HEK293 (cell line): ENCODE data around the gene PDE11A.

Experiments used
- CTCF ChIA-PET: fragments of 350-600 bp; formaldehyde crosslinking; extraction: SDS; loops from one replicate; lab custom pipeline; 2021; ENCODE audit warnings: antibody characterized with exemption; lab: Yijun Ruan, JAX
- POLR2A ChIA-PET: fragments of 300-600 bp; formaldehyde crosslinking; extraction: SDS; loops from one replicate; lab custom pipeline; 2020; ENCODE audit warnings: antibody characterized with exemption, inconsistent platforms; lab: Yijun Ruan, JAX
- H3K27ac ChIP-seq: fragments of 200-500 bp; sonication (Bioruptor generic); 2 replicates; pipeline ENCODE4 v1.5.1; 2014; ENCODE audit warnings: low read depth, low read length, control low read depth, inconsistent platforms; ENCODE audit errors: extremely low read depth
- H3K36me3 ChIP-seq, 2 experiments: fragments of 200-500 bp in 1 of 2; sonication (Bioruptor generic) in 1 of 2; 1 replicate in 1 of 2; 2 replicates in 1 of 2; pipeline ENCODE4 v1.5.1; 2014 to 2017; ENCODE audit warnings: inconsistent platforms in 2 of 2, low read length in 2 of 2; ENCODE audit not compliant: control insufficient read depth in 2 of 2, insufficient read depth in 1 of 2
- H3K4me1 ChIP-seq: fragments of 200-500 bp; sonication (Bioruptor generic); 2 replicates; pipeline ENCODE4 v1.5.1; 2014; ENCODE audit warnings: mild to moderate bottlenecking, low read length, inconsistent platforms; ENCODE audit not compliant: control insufficient read depth, insufficient read depth
- H3K4me3 ChIP-seq: 2 replicates; pipeline ENCODE4 v1.5.1; 2011; ENCODE audit warnings: low read depth, mild to moderate bottlenecking, control low read depth, low read length, moderate library complexity
- H3K9me3 ChIP-seq: fragments of 200-500 bp; sonication (Bioruptor generic); 2 replicates; pipeline ENCODE4 v1.5.1; 2014; ENCODE audit warnings: low read depth, low read length, inconsistent platforms; ENCODE audit not compliant: control insufficient read depth, insufficient read depth
- EGR2 ChIP-seq: fragments of 450-650 bp; formaldehyde crosslinking; IDR thresholded peaks from 2 replicates; pipeline ENCODE4 v1.5.1; 2016; ENCODE audit warnings: low read depth, missing biosample characterization, missing genetic modification characterization
- GLI2 ChIP-seq: fragments of 450-650 bp; formaldehyde crosslinking; IDR thresholded peaks from 2 replicates; pipeline ENCODE4; 2017; ENCODE audit warnings: missing biosample characterization, missing genetic modification characterization, low read depth, borderline replicate concordance
- KLF8 ChIP-seq: fragments of 450-650 bp; formaldehyde crosslinking; IDR thresholded peaks from 2 replicates; pipeline ENCODE4 v1.5.1; 2016; ENCODE audit warnings: missing biosample characterization, missing genetic modification characterization
- REPIN1 ChIP-seq: fragments of 450-650 bp; formaldehyde crosslinking; IDR thresholded peaks from 2 replicates; pipeline ENCODE4 v1.5.1; 2017; ENCODE audit warnings: missing biosample characterization, missing genetic modification characterization, low read depth
- YY1 ChIP-seq: fragments of 450-650 bp; formaldehyde crosslinking; IDR thresholded peaks from 2 replicates; pipeline ENCODE4 v1.5.1; 2018; ENCODE audit warnings: missing biosample characterization, missing genetic modification characterization
- ZBTB7A ChIP-seq: fragments of 450-650 bp; formaldehyde crosslinking; IDR thresholded peaks from 2 replicates; pipeline ENCODE4 v1.5.1; 2016; ENCODE audit warnings: low read depth, missing biosample characterization, missing genetic modification characterization
- ZEB2 ChIP-seq: fragments of 450-650 bp; formaldehyde crosslinking; IDR thresholded peaks from 2 replicates; pipeline ENCODE4 v1.5.1; 2016; ENCODE audit warnings: missing biosample characterization, missing genetic modification characterization
- ZNF146 ChIP-seq: fragments of 450-650 bp; formaldehyde crosslinking; IDR thresholded peaks from 2 replicates; pipeline ENCODE4 v1.5.1; 2016; ENCODE audit warnings: missing biosample characterization, missing genetic modification characterization
- ZNF157 ChIP-seq: fragments of 450-650 bp; formaldehyde crosslinking; IDR thresholded peaks from 2 replicates; pipeline ENCODE4 v1.5.1; 2016; ENCODE audit warnings: missing biosample characterization, missing genetic modification characterization
- ZNF184 ChIP-seq: fragments of 450-650 bp; IDR thresholded peaks from 2 replicates; pipeline ENCODE4 v1.5.1; 2018; ENCODE audit warnings: missing biosample characterization, mild to moderate bottlenecking, missing genetic modification characterization
- ZNF221 ChIP-seq: fragments of 450-650 bp; formaldehyde crosslinking; IDR thresholded peaks from 2 replicates; pipeline ENCODE4 v1.5.1; 2017; ENCODE audit warnings: missing biosample characterization, missing genetic modification characterization, borderline replicate concordance
- ZNF24 ChIP-seq: fragments of 450-650 bp; formaldehyde crosslinking; IDR thresholded peaks from 2 replicates; pipeline ENCODE4 v1.5.1; 2016; ENCODE audit warnings: missing biosample characterization, missing genetic modification characterization
- ZNF366 ChIP-seq: fragments of 450-650 bp; formaldehyde crosslinking; conservative IDR thresholded peaks from 2 replicates; pipeline ENCODE4 v1.5.1; 2016; ENCODE audit warnings: missing biosample characterization, missing genetic modification characterization
- ZXDB ChIP-seq: fragments of 450-650 bp; formaldehyde crosslinking; IDR thresholded peaks from 2 replicates; pipeline ENCODE4 v1.5.1; 2016; ENCODE audit warnings: missing biosample characterization, missing genetic modification characterization
- TF ChIP-seq, protein P1 (sequence below): fragments of 450-650 bp; formaldehyde crosslinking; IDR thresholded peaks from 2 replicates; pipeline ENCODE4 v1.5.1; 2016; ENCODE audit warnings: missing biosample characterization, missing genetic modification characterization
- TF ChIP-seq, protein P2 (sequence below): fragments of 450-650 bp; formaldehyde crosslinking; IDR thresholded peaks from 2 replicates; pipeline ENCODE4 v1.5.1; 2016; ENCODE audit warnings: missing biosample characterization, missing genetic modification characterization
- TF ChIP-seq, protein P3 (sequence below): fragments of 450-650 bp; formaldehyde crosslinking; IDR thresholded peaks from 2 replicates; pipeline ENCODE4 v1.5.1; 2016; ENCODE audit warnings: missing biosample characterization, missing genetic modification characterization, borderline replicate concordance
- TF ChIP-seq, protein P4 (sequence below): sonication (generic); formaldehyde crosslinking; IDR thresholded peaks from 2 replicates; pipeline ENCODE4 v1.8.1; 2022; ENCODE audit warnings: mild to moderate bottlenecking, moderate library complexity, missing genetic modification reagents
- TF ChIP-seq, protein P5 (sequence below): fragments of 450-650 bp; IDR thresholded peaks from 2 replicates; pipeline ENCODE4 v1.5.1; 2018; ENCODE audit warnings: missing biosample characterization, missing genetic modification characterization
- TF ChIP-seq, protein P6 (sequence below): fragments of 450-650 bp; formaldehyde crosslinking; IDR thresholded peaks from 2 replicates; pipeline ENCODE4 v1.5.1; 2016; ENCODE audit warnings: missing biosample characterization, missing genetic modification characterization

PDE11A gene

DNA sequence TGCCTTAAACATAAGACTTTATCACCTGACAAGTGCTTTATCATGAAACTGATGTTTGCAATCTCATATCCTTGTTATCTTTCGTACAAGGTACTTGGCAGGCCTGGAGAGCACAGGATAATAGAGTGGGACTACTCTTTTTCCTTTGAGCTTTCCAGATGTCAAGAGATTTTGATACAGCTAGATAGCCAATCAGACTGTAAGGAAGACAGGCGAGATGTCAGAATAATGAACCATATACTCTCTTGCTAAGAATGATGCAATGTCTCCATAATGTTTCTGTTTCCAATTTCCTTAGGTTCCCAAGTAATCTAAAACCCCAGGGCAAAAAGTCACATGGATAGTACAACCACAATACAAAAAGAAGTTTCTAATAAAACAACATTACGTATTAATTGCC lies 313.1 kb downstream of the PDE11A start:
- ChIA-PET POLR2A (interaction anchor here (0.6 kb wide), 1 partner anchor 9 kb away, joined by 3 read pairs; no protein-coding TSS in a partner anchor), CTCF (interaction anchor here (0.5 to 3.7 kb wide), 23 partner anchors 9 to 611 kb away, joined by 3 to 26 read pairs (median 4); no protein-coding TSS in a partner anchor)
- no peaks in the 10 kb centered on the region for H3K36me3 ChIP-seq
- H3K4me3 ChIP-seq, result no peak overlapping the region
- TF ChIP-seq, protein P1, sequence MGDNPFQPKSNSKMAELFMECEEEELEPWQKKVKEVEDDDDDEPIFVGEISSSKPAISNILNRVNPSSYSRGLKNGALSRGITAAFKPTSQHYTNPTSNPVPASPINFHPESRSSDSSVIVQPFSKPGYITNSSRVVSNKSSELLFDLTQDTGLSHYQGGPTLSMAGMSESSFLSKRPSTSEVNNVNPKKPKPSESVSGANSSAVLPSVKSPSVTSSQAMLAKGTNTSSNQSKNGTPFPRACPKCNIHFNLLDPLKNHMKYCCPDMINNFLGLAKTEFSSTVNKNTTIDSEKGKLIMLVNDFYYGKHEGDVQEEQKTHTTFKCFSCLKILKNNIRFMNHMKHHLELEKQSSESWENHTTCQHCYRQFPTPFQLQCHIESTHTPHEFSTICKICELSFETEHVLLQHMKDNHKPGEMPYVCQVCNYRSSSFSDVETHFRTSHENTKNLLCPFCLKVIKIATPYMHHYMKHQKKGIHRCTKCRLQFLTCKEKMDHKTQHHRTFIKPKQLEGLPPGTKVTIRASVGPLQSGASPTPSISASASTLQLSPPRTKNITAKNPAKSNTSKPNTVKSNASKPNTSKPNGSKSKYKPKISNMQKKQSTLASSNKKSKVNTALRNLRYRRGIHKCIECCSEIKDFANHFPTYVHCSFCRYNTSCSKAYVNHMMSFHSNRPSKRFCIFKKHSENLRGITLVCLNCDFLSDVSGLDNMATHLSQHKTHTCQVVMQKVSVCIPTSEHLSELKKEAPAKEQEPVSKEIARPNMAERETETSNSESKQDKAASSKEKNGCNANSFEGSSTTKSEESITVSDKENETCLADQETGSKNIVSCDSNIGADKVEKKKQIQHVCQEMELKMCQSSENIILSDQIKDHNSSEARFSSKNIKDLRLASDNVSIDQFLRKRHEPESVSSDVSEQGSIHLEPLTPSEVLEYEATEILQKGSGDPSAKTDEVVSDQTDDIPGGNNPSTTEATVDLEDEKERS (tag by site-specific recombination), result no peak
- TF ChIP-seq, protein P2, sequence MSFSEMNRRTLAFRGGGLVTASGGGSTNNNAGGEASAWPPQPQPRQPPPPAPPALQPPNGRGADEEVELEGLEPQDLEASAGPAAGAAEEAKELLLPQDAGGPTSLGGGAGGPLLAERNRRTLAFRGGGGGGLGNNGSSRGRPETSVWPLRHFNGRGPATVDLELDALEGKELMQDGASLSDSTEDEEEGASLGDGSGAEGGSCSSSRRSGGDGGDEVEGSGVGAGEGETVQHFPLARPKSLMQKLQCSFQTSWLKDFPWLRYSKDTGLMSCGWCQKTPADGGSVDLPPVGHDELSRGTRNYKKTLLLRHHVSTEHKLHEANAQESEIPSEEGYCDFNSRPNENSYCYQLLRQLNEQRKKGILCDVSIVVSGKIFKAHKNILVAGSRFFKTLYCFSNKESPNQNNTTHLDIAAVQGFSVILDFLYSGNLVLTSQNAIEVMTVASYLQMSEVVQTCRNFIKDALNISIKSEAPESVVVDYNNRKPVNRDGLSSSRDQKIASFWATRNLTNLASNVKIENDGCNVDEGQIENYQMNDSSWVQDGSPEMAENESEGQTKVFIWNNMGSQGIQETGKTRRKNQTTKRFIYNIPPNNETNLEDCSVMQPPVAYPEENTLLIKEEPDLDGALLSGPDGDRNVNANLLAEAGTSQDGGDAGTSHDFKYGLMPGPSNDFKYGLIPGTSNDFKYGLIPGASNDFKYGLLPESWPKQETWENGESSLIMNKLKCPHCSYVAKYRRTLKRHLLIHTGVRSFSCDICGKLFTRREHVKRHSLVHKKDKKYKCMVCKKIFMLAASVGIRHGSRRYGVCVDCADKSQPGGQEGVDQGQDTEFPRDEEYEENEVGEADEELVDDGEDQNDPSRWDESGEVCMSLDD (tag by site-specific recombination), result no peak
- TF ChIP-seq REPIN1 (tag by site-specific recombination) (no peak), EGR2 (tag by site-specific recombination) (no peak), ZNF157 (no peak), ZNF366 (tag by site-specific recombination) (no peak), ZNF221 (no peak), ZNF24 (tag by site-specific recombination) (no peak), ZBTB7A (tag by site-specific recombination) (no peak), ZEB2 (tag by site-specific recombination) (no peak), KLF8 (tag by site-specific recombination) (no peak), GLI2 (tag by site-specific recombination) (no peak), ZNF184 (tag by site-specific recombination) (no peak), YY1 (tag by site-specific recombination) (no peak), ZXDB (tag by site-specific recombination) (no peak), ZNF146 (tag by site-specific recombination) (no peak)
- TF ChIP-seq, protein P3, sequence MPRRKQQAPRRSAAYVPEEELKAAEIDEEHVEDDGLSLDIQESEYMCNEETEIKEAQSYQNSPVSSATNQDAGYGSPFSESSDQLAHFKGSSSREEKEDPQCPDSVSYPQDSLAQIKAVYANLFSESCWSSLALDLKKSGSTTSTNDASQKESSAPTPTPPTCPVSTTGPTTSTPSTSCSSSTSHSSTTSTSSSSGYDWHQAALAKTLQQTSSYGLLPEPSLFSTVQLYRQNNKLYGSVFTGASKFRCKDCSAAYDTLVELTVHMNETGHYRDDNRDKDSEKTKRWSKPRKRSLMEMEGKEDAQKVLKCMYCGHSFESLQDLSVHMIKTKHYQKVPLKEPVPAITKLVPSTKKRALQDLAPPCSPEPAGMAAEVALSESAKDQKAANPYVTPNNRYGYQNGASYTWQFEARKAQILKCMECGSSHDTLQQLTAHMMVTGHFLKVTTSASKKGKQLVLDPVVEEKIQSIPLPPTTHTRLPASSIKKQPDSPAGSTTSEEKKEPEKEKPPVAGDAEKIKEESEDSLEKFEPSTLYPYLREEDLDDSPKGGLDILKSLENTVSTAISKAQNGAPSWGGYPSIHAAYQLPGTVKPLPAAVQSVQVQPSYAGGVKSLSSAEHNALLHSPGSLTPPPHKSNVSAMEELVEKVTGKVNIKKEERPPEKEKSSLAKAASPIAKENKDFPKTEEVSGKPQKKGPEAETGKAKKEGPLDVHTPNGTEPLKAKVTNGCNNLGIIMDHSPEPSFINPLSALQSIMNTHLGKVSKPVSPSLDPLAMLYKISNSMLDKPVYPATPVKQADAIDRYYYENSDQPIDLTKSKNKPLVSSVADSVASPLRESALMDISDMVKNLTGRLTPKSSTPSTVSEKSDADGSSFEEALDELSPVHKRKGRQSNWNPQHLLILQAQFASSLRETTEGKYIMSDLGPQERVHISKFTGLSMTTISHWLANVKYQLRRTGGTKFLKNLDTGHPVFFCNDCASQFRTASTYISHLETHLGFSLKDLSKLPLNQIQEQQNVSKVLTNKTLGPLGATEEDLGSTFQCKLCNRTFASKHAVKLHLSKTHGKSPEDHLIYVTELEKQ (tag by site-specific recombination), result no peak
- TF ChIP-seq, protein P4, sequence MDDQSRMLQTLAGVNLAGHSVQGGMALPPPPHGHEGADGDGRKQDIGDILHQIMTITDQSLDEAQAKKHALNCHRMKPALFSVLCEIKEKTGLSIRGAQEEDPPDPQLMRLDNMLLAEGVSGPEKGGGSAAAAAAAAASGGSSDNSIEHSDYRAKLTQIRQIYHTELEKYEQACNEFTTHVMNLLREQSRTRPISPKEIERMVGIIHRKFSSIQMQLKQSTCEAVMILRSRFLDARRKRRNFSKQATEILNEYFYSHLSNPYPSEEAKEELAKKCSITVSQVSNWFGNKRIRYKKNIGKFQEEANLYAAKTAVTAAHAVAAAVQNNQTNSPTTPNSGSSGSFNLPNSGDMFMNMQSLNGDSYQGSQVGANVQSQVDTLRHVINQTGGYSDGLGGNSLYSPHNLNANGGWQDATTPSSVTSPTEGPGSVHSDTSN, result no peak
- TF ChIP-seq, protein P5, sequence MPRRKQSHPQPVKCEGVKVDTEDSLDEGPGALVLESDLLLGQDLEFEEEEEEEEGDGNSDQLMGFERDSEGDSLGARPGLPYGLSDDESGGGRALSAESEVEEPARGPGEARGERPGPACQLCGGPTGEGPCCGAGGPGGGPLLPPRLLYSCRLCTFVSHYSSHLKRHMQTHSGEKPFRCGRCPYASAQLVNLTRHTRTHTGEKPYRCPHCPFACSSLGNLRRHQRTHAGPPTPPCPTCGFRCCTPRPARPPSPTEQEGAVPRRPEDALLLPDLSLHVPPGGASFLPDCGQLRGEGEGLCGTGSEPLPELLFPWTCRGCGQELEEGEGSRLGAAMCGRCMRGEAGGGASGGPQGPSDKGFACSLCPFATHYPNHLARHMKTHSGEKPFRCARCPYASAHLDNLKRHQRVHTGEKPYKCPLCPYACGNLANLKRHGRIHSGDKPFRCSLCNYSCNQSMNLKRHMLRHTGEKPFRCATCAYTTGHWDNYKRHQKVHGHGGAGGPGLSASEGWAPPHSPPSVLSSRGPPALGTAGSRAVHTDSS (tag by site-specific recombination), result no peak
- TF ChIP-seq, protein P6, sequence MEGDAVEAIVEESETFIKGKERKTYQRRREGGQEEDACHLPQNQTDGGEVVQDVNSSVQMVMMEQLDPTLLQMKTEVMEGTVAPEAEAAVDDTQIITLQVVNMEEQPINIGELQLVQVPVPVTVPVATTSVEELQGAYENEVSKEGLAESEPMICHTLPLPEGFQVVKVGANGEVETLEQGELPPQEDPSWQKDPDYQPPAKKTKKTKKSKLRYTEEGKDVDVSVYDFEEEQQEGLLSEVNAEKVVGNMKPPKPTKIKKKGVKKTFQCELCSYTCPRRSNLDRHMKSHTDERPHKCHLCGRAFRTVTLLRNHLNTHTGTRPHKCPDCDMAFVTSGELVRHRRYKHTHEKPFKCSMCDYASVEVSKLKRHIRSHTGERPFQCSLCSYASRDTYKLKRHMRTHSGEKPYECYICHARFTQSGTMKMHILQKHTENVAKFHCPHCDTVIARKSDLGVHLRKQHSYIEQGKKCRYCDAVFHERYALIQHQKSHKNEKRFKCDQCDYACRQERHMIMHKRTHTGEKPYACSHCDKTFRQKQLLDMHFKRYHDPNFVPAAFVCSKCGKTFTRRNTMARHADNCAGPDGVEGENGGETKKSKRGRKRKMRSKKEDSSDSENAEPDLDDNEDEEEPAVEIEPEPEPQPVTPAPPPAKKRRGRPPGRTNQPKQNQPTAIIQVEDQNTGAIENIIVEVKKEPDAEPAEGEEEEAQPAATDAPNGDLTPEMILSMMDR, result no peak
- no peak overlapping the region for H3K27ac ChIP-seq
- peaks cover 2% of the 10 kb centered on the region; the same call in 1 of the 2 replicates for H3K4me1 ChIP-seq
- no peaks in the 10 kb centered on the region for H3K9me3 ChIP-seq
